A172 (cell line): ENCODE measurements around the gene APP. TPM values are rescaled to one million over a fixed set of nuclear protein-coding genes. Genes with fewer than 3 reads are reported as not detected.
A peak's percentile ranks its signal among the peaks of the same experiment; 100 is the strongest.

Experiments used
- DNase-seq: peaks from one replicate; pipeline ENCODE4 v3.0.0-alpha.2; 2015; ENCODE audit warnings: low spot score
- total RNA-seq: library from RNA; depleted of rRNA; stranded (reverse); fragments of >200 nt; shearing (Covaris generic); gene quantifications from 2 replicates; pipeline ENCODE4 v1.2.3, GENCODE V29; 2014

Gene APP
- total RNA-seq, 1 experiment from 2014 or later = 337 TPM

- DNase-seq = no peak
Measured at GRCh38 chr21:26127073-26127814, 43.3 kb downstream of the APP start.

GRCh38 chr21:26126168-26126553 lies 44.4 kb downstream of the APP start:
- DNase-seq = no peak

GRCh38 chr21:26125433-26126167 lies 45.0 kb downstream of the APP start:
- DNase-seq = no peak

- no peak for DNase-seq
Measured at GRCh38 chr21:26124896-26125295, 45.7 kb downstream of the APP start.

GRCh38 chr21:26124421-26124833 lies 46.1 kb downstream of the APP start:
- DNase-seq = no peak

- no peak for DNase-seq
Measured at GRCh38 chr21:26123012-26123411, 47.6 kb downstream of the APP start.

GRCh38 chr21:26120828-26121227 lies 49.7 kb downstream of the APP start:
- DNase-seq = no peak

- no peak for DNase-seq
Measured at GRCh38 chr21:26119906-26120305, 50.7 kb downstream of the APP start.

GRCh38 chr21:26118938-26119540 lies 51.5 kb downstream of the APP start:
- DNase-seq = no peak

GRCh38 chr21:26117972-26118367 lies 52.6 kb downstream of the APP start:
- DNase-seq = no peak

GRCh38 chr21:26117324-26117971 lies 53.1 kb downstream of the APP start:
- no peak for DNase-seq

GRCh38 chr21:26116456-26117011 lies 54.0 kb downstream of the APP start:
- DNase-seq = peak; percentile 26

GRCh38 chr21:26115899-26116298 lies 54.7 kb downstream of the APP start:
- peak; percentile 58 for DNase-seq

- no peak for DNase-seq
Measured at GRCh38 chr21:26115305-26115704, 55.3 kb downstream of the APP start.

GRCh38 chr21:26112975-26113374 lies 57.6 kb downstream of the APP start:
- no peak for DNase-seq

GRCh38 chr21:26112127-26112742 lies 58.3 kb downstream of the APP start:
- DNase-seq = no peak

- DNase-seq = no peak
Measured at GRCh38 chr21:26110715-26111114, 59.9 kb downstream of the APP start.

- DNase-seq = no peak
Measured at GRCh38 chr21:26107429-26107828, 63.1 kb downstream of the APP start.

GRCh38 chr21:26106562-26106961 lies 64.0 kb downstream of the APP start:
- DNase-seq = no peak

- no peak for DNase-seq
Measured at GRCh38 chr21:26105819-26106218, 64.8 kb downstream of the APP start.

GRCh38 chr21:26100573-26100972 lies 70.0 kb downstream of the APP start:
- no peak for DNase-seq
